ENCODE results near the gene GORAB.

GORAB gene

GRCh38 chr1:170531758-170532657, at the start of gene GORAB:
GORAB (plus strand) TSS chr1:170532166; CDS start chr1:170532224, 58 bp downstream.
- peak; percentile 84 for DNase-seq

GRCh38 chr1:170483051-170483450, 48.9 kb upstream of the GORAB start:
- DNase-seq = no peak

GRCh38 chr1:170487503-170487902, 44.5 kb upstream of the GORAB start:
- DNase-seq = no peak

GRCh38 chr1:170491291-170491690, 40.7 kb upstream of the GORAB start:
- no peak for DNase-seq

GRCh38 chr1:170494369-170494768, 37.6 kb upstream of the GORAB start:
- peak; percentile 19 for DNase-seq

GRCh38 chr1:170495006-170495405, 37.0 kb upstream of the GORAB start:
- no peak for DNase-seq

- DNase-seq = no peak
Observed at GRCh38 chr1:170498876-170499275, 33.1 kb upstream of the GORAB start.

GRCh38 chr1:170503665-170504064, 28.3 kb upstream of the GORAB start:
- DNase-seq = no peak

- no peak for DNase-seq
Observed at GRCh38 chr1:170510163-170510562, 21.8 kb upstream of the GORAB start.

GRCh38 chr1:170511038-170511437, 20.9 kb upstream of the GORAB start:
- DNase-seq = no peak

GRCh38 chr1:170513138-170513537, 18.8 kb upstream of the GORAB start:
- DNase-seq = no peak

- no peak for DNase-seq
Observed at GRCh38 chr1:170518185-170518834, 13.7 kb upstream of the GORAB start.

GRCh38 chr1:170518965-170519364, 13.0 kb upstream of the GORAB start:
- DNase-seq = no peak

GRCh38 chr1:170520601-170521000, 11.4 kb upstream of the GORAB start:
- DNase-seq = no peak

GRCh38 chr1:170521818-170522217, 10.1 kb upstream of the GORAB start:
- no peak for DNase-seq

- no peak for DNase-seq
Observed at GRCh38 chr1:170530972-170531757, 801 bp upstream of the GORAB start.

- DNase-seq = no peak
Observed at GRCh38 chr1:170533298-170533697, 1.3 kb downstream of the GORAB start.

- no peak for DNase-seq
Observed at GRCh38 chr1:170534626-170535147, 2.7 kb downstream of the GORAB start.

GRCh38 chr1:170535418-170535817, 3.5 kb downstream of the GORAB start:
- DNase-seq = no peak

GRCh38 chr1:170536924-170537551, 5.1 kb downstream of the GORAB start:
- no peak for DNase-seq

GRCh38 chr1:170537798-170538503, 6.0 kb downstream of the GORAB start:
- no peak for DNase-seq

- no peak for DNase-seq
Observed at GRCh38 chr1:170538687-170539086, 6.7 kb downstream of the GORAB start.

Data from DMS153 (cell line).